Measurements from ENCODE around the gene ZNF385B. TPM values are rescaled to one million over a fixed set of nuclear protein-coding genes. Genes with fewer than 3 reads are reported as not detected.

ZNF385B gene
- total and polyA plus RNA-seq, 9 of the 15 experiments (the other 6 are each of a cell fraction or from before 2014, with no cell fraction given) = 0.50 TPM; not detected in 8

- TF ChIP-seq ZNF609 (CRISPR knock-in tag; IDR thresholded peaks at IDR 0.05; ENCODE audit: borderline replicate concordance) (no peak), ZNF408 (CRISPR knock-in tag; IDR thresholded peaks at IDR 0.05; ENCODE audit: low read depth) (no peak), HMG20B (CRISPR knock-in tag; IDR thresholded peaks at IDR 0.05) (no peak), ADNP (tag; IDR thresholded peaks at IDR 0.05) (no peak), ZNF354B (CRISPR knock-in tag; IDR thresholded peaks at IDR 0.05) (no peak), POLR3A (IDR thresholded peaks at IDR 0.05; ENCODE audit: borderline replicate concordance, extremely low read depth, insufficient read depth, insufficient read length) (no peak), BHLHE40 (IDR thresholded peaks at IDR 0.05; ENCODE audit: low read length) (no peak), GTF3C2 (IDR thresholded peaks at IDR 0.05; ENCODE audit: borderline replicate concordance, extremely low read depth, insufficient read length) (no peak), XRCC3 (IDR thresholded peaks at IDR 0.05) (no peak)
Measured at GRCh38 chr2:179692610-179693009, 168.8 kb downstream of the ZNF385B start (continued).
